ENCODE measurements around the gene METTL1. TPM values are rescaled to one million over a fixed set of nuclear protein-coding genes. Genes with fewer than 3 reads are reported as not detected.

The METTL1 gene
- total RNA-seq, 1 experiment from 2014 or later: 15.6 TPM

- in situ Hi-C loops (cut with HindIII; ENCODE audit: low sequenced_read_pairs): no loop called here
- DNase-seq (ENCODE audit: low spot score): peak; percentile 65
Measured at GRCh38 chr12:57772429-57773322, 771 bp upstream of the METTL1 start, which contains the start of gene EEF1AKMT3. EEF1AKMT3 (plus strand) TSS chr12:57772614; CDS start chr12:57772725, 111 bp downstream.

- in situ Hi-C loops (cut with HindIII; ENCODE audit: low sequenced_read_pairs): no loop called here
- DNase-seq (ENCODE audit: low spot score): peak; percentile 82
Measured at GRCh38 chr12:57771236-57771872, 551 bp downstream of the METTL1 start.

- in situ Hi-C loops (cut with HindIII; ENCODE audit: low sequenced_read_pairs): no loop called here
- DNase-seq (ENCODE audit: low spot score): no peak
Measured at GRCh38 chr12:57770734-57771133, 1.2 kb downstream of the METTL1 start.

GRCh38 chr12:57769594-57769993 is 2.3 kb downstream of the METTL1 start:
- in situ Hi-C loops (cut with HindIII; ENCODE audit: low sequenced_read_pairs): no loop called here
- DNase-seq (ENCODE audit: low spot score): no peak

- in situ Hi-C loops (cut with HindIII; ENCODE audit: low sequenced_read_pairs): no loop called here
- no peak for DNase-seq (ENCODE audit: low spot score)
Measured at GRCh38 chr12:57767876-57768275, 4.0 kb downstream of the METTL1 start.

GRCh38 chr12:57767305-57767698 is 4.6 kb downstream of the METTL1 start:
- DNase-seq (ENCODE audit: low spot score): no peak
- in situ Hi-C loops (cut with HindIII; ENCODE audit: low sequenced_read_pairs): no loop called here

GRCh38 chr12:57766464-57767304 is 5.2 kb downstream of the METTL1 start, which contains the start of gene CYP27B1:
CYP27B1 (minus strand) TSS chr12:57767078; CDS start chr12:57767041, 37 bp downstream.
- in situ Hi-C loops (cut with HindIII; ENCODE audit: low sequenced_read_pairs): no loop called here
- no peak for DNase-seq (ENCODE audit: low spot score)

GRCh38 chr12:57765698-57766463 is 6.0 kb downstream of the METTL1 start:
- in situ Hi-C loops (cut with HindIII; ENCODE audit: low sequenced_read_pairs): no loop called here
- DNase-seq (ENCODE audit: low spot score): no peak

GRCh38 chr12:57765003-57765697 is 6.8 kb downstream of the METTL1 start:
- no peak for DNase-seq (ENCODE audit: low spot score)
- in situ Hi-C loops (cut with HindIII; ENCODE audit: low sequenced_read_pairs): no loop called here

- in situ Hi-C loops (cut with HindIII; ENCODE audit: low sequenced_read_pairs): no loop called here
- no peak for DNase-seq (ENCODE audit: low spot score)
Measured at GRCh38 chr12:57764662-57765002, 7.3 kb downstream of the METTL1 start.

GRCh38 chr12:57763881-57764661 is 7.8 kb downstream of the METTL1 start:
- in situ Hi-C loops (cut with HindIII; ENCODE audit: low sequenced_read_pairs): no loop called here
- no peak for DNase-seq (ENCODE audit: low spot score)

GRCh38 chr12:57762463-57762862 is 9.4 kb downstream of the METTL1 start:
- no peak for DNase-seq (ENCODE audit: low spot score)
- in situ Hi-C loops (cut with HindIII; ENCODE audit: low sequenced_read_pairs): no loop called here

GRCh38 chr12:57761391-57761998 is 10.4 kb downstream of the METTL1 start:
- in situ Hi-C loops (cut with HindIII; ENCODE audit: low sequenced_read_pairs): no loop called here
- no peak for DNase-seq (ENCODE audit: low spot score)

GRCh38 chr12:57760347-57760982 is 11.4 kb downstream of the METTL1 start:
- in situ Hi-C loops (cut with HindIII; ENCODE audit: low sequenced_read_pairs): no loop called here
- DNase-seq (ENCODE audit: low spot score): no peak

GRCh38 chr12:57759360-57759980 is 12.4 kb downstream of the METTL1 start:
- DNase-seq (ENCODE audit: low spot score): peak; percentile 51
- in situ Hi-C loops (cut with HindIII; ENCODE audit: low sequenced_read_pairs): no loop called here

- in situ Hi-C loops (cut with HindIII; ENCODE audit: low sequenced_read_pairs): no loop called here
- no peak for DNase-seq (ENCODE audit: low spot score)
Measured at GRCh38 chr12:57758552-57759359, 13.1 kb downstream of the METTL1 start.

All from G401 (cell line).